ENCODE results near the gene TRAF1. TPM values are rescaled to one million over a fixed set of nuclear protein-coding genes. Genes with fewer than 3 reads are reported as not detected.
A peak's percentile ranks its signal among the peaks of the same experiment; 100 is the strongest.

The TRAF1 gene
- total and polyA plus RNA-seq, 12 donors = 1.1 to 6.7 (median 2.0) TPM

DNA sequence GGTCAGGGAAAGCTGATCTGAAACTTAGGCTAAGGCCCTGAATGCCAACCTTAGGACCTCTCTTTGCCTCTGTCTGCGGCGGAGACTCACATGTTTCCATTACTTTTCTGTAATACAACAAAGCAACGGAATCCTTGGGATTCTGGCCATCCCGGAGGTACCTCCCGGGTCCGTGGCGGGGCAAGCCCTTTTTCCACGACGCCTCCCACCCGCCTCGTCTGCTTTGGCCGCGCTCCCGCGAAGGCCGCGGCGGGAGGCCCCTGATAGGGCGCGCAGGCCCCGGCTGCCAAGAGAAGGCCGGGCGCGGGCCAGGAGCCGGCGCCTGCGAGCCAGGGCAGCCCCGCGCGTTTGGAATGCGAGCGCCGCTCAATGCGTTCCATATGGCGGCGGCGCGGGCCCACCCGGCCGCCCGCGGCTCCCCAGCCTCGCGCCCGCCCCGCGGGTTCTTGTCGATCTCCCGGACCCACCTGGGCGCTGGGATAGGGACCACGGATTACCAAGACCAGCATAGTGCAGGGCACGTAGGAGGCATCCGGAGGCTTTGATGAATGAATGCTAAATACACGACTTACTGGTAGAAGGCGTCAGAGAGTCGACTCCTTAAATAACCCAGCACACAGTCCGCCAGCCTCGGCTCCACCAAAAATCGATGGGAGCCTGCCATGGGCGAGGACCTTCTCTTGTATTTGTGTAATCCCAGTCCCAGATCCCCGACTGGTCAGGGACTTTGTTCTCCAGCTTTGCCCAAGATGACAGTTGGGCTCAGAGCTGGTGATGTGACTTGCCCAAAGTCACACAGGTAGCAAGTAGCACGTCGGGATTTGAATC, 32.1 kb downstream of the TRAF1 start:
- H3K9me3 ChIP-seq = no peaks in the 10 kb centered on the region
- peak overlapping the region in 9 of 10 donors; percentile 20 to 48 (median 34) for H3K4me3 ChIP-seq
- ATAC-seq (peak; percentile 60 to 87 (median 73)), DNase-seq (peak in 1 of 2 donors; percentile 67)
- H3K27ac ChIP-seq = peak overlapping the region in 9 of 10 donors; percentile 15 to 76 (median 62)
- WGBS, 2 donors = 13 to 18% methylated on average over 63 of the region's 63 CpGs
- TF ChIP-seq, protein P1, sequence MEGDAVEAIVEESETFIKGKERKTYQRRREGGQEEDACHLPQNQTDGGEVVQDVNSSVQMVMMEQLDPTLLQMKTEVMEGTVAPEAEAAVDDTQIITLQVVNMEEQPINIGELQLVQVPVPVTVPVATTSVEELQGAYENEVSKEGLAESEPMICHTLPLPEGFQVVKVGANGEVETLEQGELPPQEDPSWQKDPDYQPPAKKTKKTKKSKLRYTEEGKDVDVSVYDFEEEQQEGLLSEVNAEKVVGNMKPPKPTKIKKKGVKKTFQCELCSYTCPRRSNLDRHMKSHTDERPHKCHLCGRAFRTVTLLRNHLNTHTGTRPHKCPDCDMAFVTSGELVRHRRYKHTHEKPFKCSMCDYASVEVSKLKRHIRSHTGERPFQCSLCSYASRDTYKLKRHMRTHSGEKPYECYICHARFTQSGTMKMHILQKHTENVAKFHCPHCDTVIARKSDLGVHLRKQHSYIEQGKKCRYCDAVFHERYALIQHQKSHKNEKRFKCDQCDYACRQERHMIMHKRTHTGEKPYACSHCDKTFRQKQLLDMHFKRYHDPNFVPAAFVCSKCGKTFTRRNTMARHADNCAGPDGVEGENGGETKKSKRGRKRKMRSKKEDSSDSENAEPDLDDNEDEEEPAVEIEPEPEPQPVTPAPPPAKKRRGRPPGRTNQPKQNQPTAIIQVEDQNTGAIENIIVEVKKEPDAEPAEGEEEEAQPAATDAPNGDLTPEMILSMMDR (IDR thresholded peaks at IDR 0.05) = no peak
- peaks cover 2 to 51% (median 13%) of the 10 kb centered on the region in 9 donors for H3K4me1 ChIP-seq
- H3K36me3 ChIP-seq = no peaks in the 10 kb centered on the region
- H3K27me3 ChIP-seq = no peaks in the 10 kb centered on the region
- intact Hi-C loops (cut with DNase I) = loop anchor here in 1 of 10 donors (2.0 kb wide), 1 partner anchor 42 kb away; no protein-coding TSS in a partner anchor

DNA sequence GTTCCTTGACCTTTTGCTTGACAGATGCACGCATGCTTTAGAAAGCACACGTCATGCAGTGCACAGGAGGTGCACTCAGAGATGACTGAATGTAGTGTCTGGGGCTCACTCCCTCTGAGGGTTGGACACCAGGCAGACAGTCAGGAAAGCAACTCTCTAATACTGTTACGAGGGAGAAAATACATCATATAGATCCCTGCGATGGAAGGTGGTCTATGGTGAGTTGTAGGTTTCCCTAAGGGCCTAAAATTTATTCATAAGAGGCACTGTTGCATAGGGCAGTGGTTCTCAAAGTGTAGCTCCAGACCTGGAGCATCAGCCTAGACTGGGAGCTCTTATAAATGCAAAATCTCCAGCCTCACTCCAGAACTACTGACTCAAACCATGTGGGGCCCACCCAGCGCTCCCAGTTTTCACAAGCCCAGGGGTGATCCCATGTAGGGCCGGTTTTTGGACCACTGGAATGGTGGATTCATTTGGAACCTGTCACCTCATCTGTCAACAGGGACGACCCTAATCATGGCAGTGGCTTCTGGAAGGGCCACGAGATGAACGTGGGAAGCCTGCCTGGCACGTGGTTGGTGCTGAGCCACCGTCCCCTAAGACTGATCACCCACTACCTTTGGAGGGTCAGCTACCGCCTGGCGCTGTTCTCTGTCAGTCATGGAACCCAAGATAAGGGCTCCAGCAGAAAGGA, 32.8 kb downstream of the TRAF1 start:
- Histone ChIP-seq H3K27me3 (no peaks in the 10 kb centered on the region), H3K36me3 (no peaks in the 10 kb centered on the region), H3K4me1 (peaks cover 2 to 51% (median 13%) of the 10 kb centered on the region in 9 donors), H3K27ac (peak overlapping the region in 8 of 10 donors; percentile 57 to 81 (median 68)), H3K4me3 (peak overlapping the region in 1 of 10 donors; percentile 38), H3K9me3 (no peaks in the 10 kb centered on the region)
- intact Hi-C loops (cut with DNase I) = loop anchor here in 1 of 10 donors (2.0 kb wide), 1 partner anchor 43 kb away; no protein-coding TSS in a partner anchor
- 91% methylated on average over 13 of the region's 13 CpGs for WGBS, 2 donors
- ATAC-seq = peak in 1 of 8 donors; percentile 2
- DNase-seq = no peak
- TF ChIP-seq, protein P1 (IDR thresholded peaks at IDR 0.05) = no peak

DNA sequence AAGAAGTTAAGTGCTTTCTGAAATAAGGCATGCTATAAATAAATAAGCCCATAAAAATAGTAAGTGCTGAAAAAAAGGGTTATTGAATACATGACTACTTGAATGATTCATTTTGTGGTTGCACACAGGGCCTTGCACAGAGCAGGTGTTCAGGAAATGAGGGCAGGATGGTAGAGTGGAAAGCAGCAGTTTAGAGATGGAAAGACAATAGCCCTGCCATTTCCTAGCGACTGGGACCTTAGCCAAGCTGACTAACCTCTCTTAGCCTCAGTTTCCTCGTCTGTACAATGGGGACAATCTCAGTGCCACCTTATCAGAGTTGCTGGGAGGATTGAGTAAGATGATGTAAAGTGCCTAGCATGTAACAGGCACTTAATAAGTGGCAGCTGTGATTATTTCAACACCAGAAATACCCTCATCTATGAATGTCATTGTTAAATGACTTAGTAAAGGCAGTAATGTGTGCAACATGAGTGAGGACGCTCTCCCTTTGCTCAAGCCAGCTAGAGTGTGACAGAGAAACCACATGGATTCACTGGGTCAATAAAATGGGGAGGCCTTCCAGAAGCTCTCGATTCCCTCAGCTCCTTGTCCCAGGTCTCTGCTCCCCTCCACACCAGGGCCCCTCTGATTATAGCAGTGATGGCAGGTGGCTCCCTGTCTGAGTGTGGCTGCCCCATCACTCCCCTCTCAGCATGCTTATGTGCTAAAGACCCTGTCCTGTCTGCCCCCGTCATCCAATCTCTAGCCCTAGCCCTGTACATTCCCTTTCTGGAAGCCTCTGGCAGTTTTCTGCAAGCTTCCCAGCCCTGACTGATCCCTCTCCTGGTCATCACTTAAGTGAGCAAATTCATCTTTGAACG, 33.6 kb downstream of the TRAF1 start:
- Histone ChIP-seq H3K4me1 (peaks cover 2 to 51% (median 13%) of the 10 kb centered on the region in 9 donors), H3K27ac (peak overlapping the region in 2 of 10 donors; percentile 76 to 81), H3K36me3 (no peaks in the 10 kb centered on the region), H3K4me3 (no peak overlapping the region), H3K27me3 (no peaks in the 10 kb centered on the region), H3K9me3 (no peaks in the 10 kb centered on the region)
- WGBS, 2 donors = 81 to 82% methylated on average over 6 of the region's 6 CpGs
- intact Hi-C loops (cut with DNase I) = no loop called here
- TF ChIP-seq, protein P1 (IDR thresholded peaks at IDR 0.05) = no peak
- DNase-seq (no peak), ATAC-seq (no peak)
